Caco-2 (cell line): ENCODE results near the gene ARPC5L. TPM values are rescaled to one million over a fixed set of nuclear protein-coding genes. Genes with fewer than 3 reads are reported as not detected.

Source experiments
- BruUV-seq: library from RNA; stranded (reverse); fragments of 400-500 nt; replicated peaks from 2 replicates; lab custom pipeline; 2021; lab: Mats Ljungman, UMichigan
- CTCF ChIA-PET: fragments of 300-600 bp; sonication (Branson Sonifier 250); formaldehyde crosslinking; loops from one replicate; lab custom pipeline; 2022; ENCODE audit warnings: antibody characterized with exemption; lab: Charles Lee
- POLR2A ChIA-PET: fragments of 300-600 bp; sonication (Branson Sonifier 250); formaldehyde crosslinking; loops from one replicate; lab custom pipeline; 2022; ENCODE audit warnings: antibody characterized with exemption; lab: Charles Lee
- DNase-seq, 2 experiments: peaks; one replicate each; pipeline versions ENCODE4 v3.0.0 to v3.0.0-alpha.2; 2020 to 2022
- H3K27me3 ChIP-seq: replicated peaks from 2 replicates; pipeline ENCODE4 v1.6.0; 2011; ENCODE audit warnings: low read length; ENCODE audit not compliant: control insufficient read depth, insufficient read depth
- H3K36me3 ChIP-seq: 2 replicates; pipeline ENCODE4 v1.5.1; 2011; ENCODE audit warnings: low read length; ENCODE audit not compliant: control insufficient read depth, insufficient read depth
- H3K4me1 ChIP-seq: fragments of 250-450 bp; sonication (Bioruptor Pico); 2 replicates; pipeline ENCODE4 v1.5.1; 2020; ENCODE audit warnings: mild to moderate bottlenecking
- H3K4me3 ChIP-seq: 2 replicates; pipeline ENCODE4 v1.5.1; 2011; ENCODE audit warnings: low read depth, mild to moderate bottlenecking, control low read depth, low read length
- H3K9me3 ChIP-seq: fragments of 250-450 bp; sonication (Bioruptor Pico); 2 replicates; pipeline ENCODE4 v1.5.1; 2020; ENCODE audit warnings: mild to moderate bottlenecking, moderate library complexity
- H3K27ac Mint-ChIP-seq: one replicate; pipeline ENCODE4 v1.8.0; 2022; ENCODE audit warnings: mixed read lengths; ENCODE audit not compliant: unreplicated experiment
- H3K27me3 Mint-ChIP-seq: one replicate; pipeline ENCODE4 v1.8.0; 2022; ENCODE audit warnings: mixed read lengths; ENCODE audit not compliant: insufficient read depth, unreplicated experiment
- H3K36me3 Mint-ChIP-seq: one replicate; pipeline ENCODE4 v1.8.0; 2022; ENCODE audit warnings: mild to moderate bottlenecking, mixed read lengths; ENCODE audit not compliant: insufficient read depth, unreplicated experiment
- H3K4me1 Mint-ChIP-seq: one replicate; pipeline ENCODE4 v1.8.0; 2022; ENCODE audit warnings: low read depth, mixed read lengths; ENCODE audit not compliant: unreplicated experiment
- H3K4me3 Mint-ChIP-seq: one replicate; pipeline ENCODE4 v1.8.0; 2022; ENCODE audit warnings: mild to moderate bottlenecking, moderate library complexity, mixed read lengths; ENCODE audit not compliant: unreplicated experiment
- H3K9me3 Mint-ChIP-seq: one replicate; pipeline ENCODE4 v1.8.0; 2022; ENCODE audit warnings: mixed read lengths; ENCODE audit not compliant: unreplicated experiment
- CTCF ChIP-seq, 2 experiments: fragments of 200-600 bp in 1 of 2; IDR thresholded peaks; 1 replicate in 1 of 2; 2 replicates in 1 of 2; pipeline versions ENCODE4 v1.5.1 to v1.8.0; 2011 to 2022; ENCODE audit warnings: antibody characterized with exemption in 1 of 2, control low read depth in 1 of 2, inconsistent platforms in 1 of 2, low read depth in 1 of 2, low read length in 1 of 2, mild to moderate bottlenecking in 1 of 2, moderate library complexity in 1 of 2; ENCODE audit not compliant: insufficient read depth in 1 of 2, severe bottlenecking in 1 of 2, unreplicated experiment in 1 of 2
- intact Hi-C: fragments of 100-400 bp; cut with micrococcal nuclease; formaldehyde crosslinking; loops from one replicate; pipeline ENCODE4 v1.10.0; 2022; ENCODE audit not compliant: unreplicated experiment
- total RNA-seq: library from RNA; stranded (reverse); gene quantifications from 2 replicates; pipeline ENCODE4 v1.2.3, GENCODE V29; 2022

Gene ARPC5L
- total RNA-seq, 1 experiment from 2014 or later = 60.1 TPM

- ChIA-PET CTCF (interaction anchor here (0.8 to 1.2 kb wide), 3 partner anchors 45 to 393 kb away, joined by 3 to 4 read pairs (median 3); partner anchors contain the start of genes NR6A1 and WDR38), POLR2A (interaction anchor here (1.2 kb wide), 1 partner anchor 11 kb away, joined by 3 read pairs; no protein-coding TSS in a partner anchor)
- Histone ChIP-seq H3K36me3 (no peaks in the 10 kb centered on the region), H3K27me3 (no peaks in the 10 kb centered on the region), H3K4me1 (peaks cover 16% of the 10 kb centered on the region), H3K4me3 (no peak overlapping the region), H3K9me3 (no peaks in the 10 kb centered on the region)
- peak; percentile 50 to 55 for DNase-seq
- no peaks in the 10 kb centered on the region for H3K27me3 Mint-ChIP-seq
- peak overlapping the region; percentile 16 for H3K27ac Mint-ChIP-seq
- peaks cover 26% of the 10 kb centered on the region for H3K36me3 Mint-ChIP-seq
- intact Hi-C loops = no loop called here
- H3K9me3 Mint-ChIP-seq = no peaks in the 10 kb centered on the region
- no peak overlapping the region for H3K4me3 Mint-ChIP-seq
- H3K4me1 Mint-ChIP-seq = no peaks in the 10 kb centered on the region
- TF ChIP-seq CTCF (IDR thresholded peaks at IDR 0.05; ENCODE audit: insufficient read depth in 1 of 2, low read depth in 1 of 2, low read length in 1 of 2, severe bottlenecking in 1 of 2, unreplicated experiment in 1 of 2) = no peak
- no TSS peak for BruUV-seq
Observed at GRCh38 chr9:124897570-124898460, 35.9 kb downstream of the ARPC5L start.

GRCh38 chr9:124899845-124900244 lies 37.9 kb downstream of the ARPC5L start:
- POLR2A ChIA-PET = no interaction called here
- Histone ChIP-seq H3K9me3 (no peaks in the 10 kb centered on the region), H3K27me3 (no peaks in the 10 kb centered on the region), H3K4me1 (peaks cover 16% of the 10 kb centered on the region), H3K36me3 (no peaks in the 10 kb centered on the region), H3K4me3 (no peak overlapping the region)
- BruUV-seq = no TSS peak
- H3K27ac Mint-ChIP-seq = peak overlapping the region; percentile 82
- peaks cover 25% of the 10 kb centered on the region for H3K36me3 Mint-ChIP-seq
- no peaks in the 10 kb centered on the region for H3K9me3 Mint-ChIP-seq
- H3K4me1 Mint-ChIP-seq = no peaks in the 10 kb centered on the region
- CTCF ChIA-PET = no interaction called here
- intact Hi-C loops = no loop called here
- no peak for TF ChIP-seq CTCF (IDR thresholded peaks at IDR 0.05; ENCODE audit: insufficient read depth in 1 of 2, low read depth in 1 of 2, low read length in 1 of 2, severe bottlenecking in 1 of 2, unreplicated experiment in 1 of 2)
- no peaks in the 10 kb centered on the region for H3K27me3 Mint-ChIP-seq
- H3K4me3 Mint-ChIP-seq = no peak overlapping the region
- no peak for DNase-seq

GRCh38 chr9:124906966-124907365 lies 45.0 kb downstream of the ARPC5L start:
- Histone ChIP-seq H3K36me3 (no peaks in the 10 kb centered on the region; the same call in none of the 2 replicates), H3K4me3 (no peak overlapping the region), H3K27me3 (no peaks in the 10 kb centered on the region), H3K9me3 (no peaks in the 10 kb centered on the region), H3K4me1 (no peaks in the 10 kb centered on the region)
- no peak for TF ChIP-seq CTCF (IDR thresholded peaks at IDR 0.05; ENCODE audit: insufficient read depth in 1 of 2, low read depth in 1 of 2, low read length in 1 of 2, severe bottlenecking in 1 of 2, unreplicated experiment in 1 of 2)
- intact Hi-C loops = no loop called here
- Mint-ChIP-seq H3K27ac (no peak overlapping the region), H3K9me3 (no peaks in the 10 kb centered on the region), H3K27me3 (no peaks in the 10 kb centered on the region), H3K4me1 (peaks cover 11% of the 10 kb centered on the region), H3K36me3 (peaks cover 19% of the 10 kb centered on the region), H3K4me3 (no peak overlapping the region)
- POLR2A ChIA-PET = no interaction called here
- CTCF ChIA-PET = no interaction called here
- no TSS peak for BruUV-seq
- DNase-seq = no peak
